22Rv1 (cell line): Measurements from ENCODE around the gene GPNMB.

Experiments
- CTCF ChIP-seq: fragments of 450-650 bp; IDR thresholded peaks from 2 replicates; pipeline ENCODE4 v1.5.1; 2017; ENCODE audit warnings: mild to moderate bottlenecking
- ZFX ChIP-seq: fragments of 450-650 bp; IDR thresholded peaks from 2 replicates; pipeline ENCODE4 v1.6.1; 2017; ENCODE audit warnings: antibody characterized with exemption, borderline replicate concordance

- no peak for TF ChIP-seq CTCF
- TF ChIP-seq ZFX, result no peak
These were observed 29.8 kb downstream of the GPNMB start for GRCh38 chr7:23276376-23276775.
